GM19328 (cell line): ENCODE data around the gene GRIN1.

Experiments used
- ATAC-seq: cut with Tn5 transposase; IDR thresholded peaks from one replicate; pipeline ENCODE4 v1.9.1; 2021; ENCODE audit warnings: mild to moderate bottlenecking, moderate library complexity; ENCODE audit not compliant: unreplicated experiment

Gene GRIN1

GRCh38 chr9:137189297-137190295, 50.6 kb downstream of the GRIN1 start:
- ATAC-seq: no peak

- ATAC-seq: no peak
Observed at GRCh38 chr9:137190315-137190856, 51.4 kb downstream of the GRIN1 start.

GRCh38 chr9:137191245-137191644, 52.3 kb downstream of the GRIN1 start:
- no peak for ATAC-seq

- no peak for ATAC-seq
Observed at GRCh38 chr9:137191691-137192447, 52.9 kb downstream of the GRIN1 start.

GRCh38 chr9:137192448-137192780, 53.5 kb downstream of the GRIN1 start:
- ATAC-seq: no peak

- ATAC-seq: no peak
Observed at GRCh38 chr9:137192859-137193258, 53.9 kb downstream of the GRIN1 start.

GRCh38 chr9:137193771-137194170, 54.8 kb downstream of the GRIN1 start:
- no peak for ATAC-seq

GRCh38 chr9:137194388-137194787, 55.4 kb downstream of the GRIN1 start:
- no peak for ATAC-seq

- ATAC-seq: no peak
Observed at GRCh38 chr9:137194909-137195308, 56.0 kb downstream of the GRIN1 start.

- no peak for ATAC-seq
Observed at GRCh38 chr9:137195525-137196220, 56.7 kb downstream of the GRIN1 start.

- ATAC-seq: no peak
Observed at GRCh38 chr9:137198051-137198901, 59.3 kb downstream of the GRIN1 start.

GRCh38 chr9:137198902-137199283, 59.9 kb downstream of the GRIN1 start:
- ATAC-seq: no peak

GRCh38 chr9:137199411-137200121, 60.6 kb downstream of the GRIN1 start:
- no peak for ATAC-seq

GRCh38 chr9:137200311-137201204, 61.6 kb downstream of the GRIN1 start, which contains the start of gene TPRN:
TSS of gene TPRN (minus strand) at chr9:137200741. CDS start at chr9:137200711, 30 bp downstream.
- ATAC-seq: peak; percentile 80

- ATAC-seq: peak; percentile 13
Observed at GRCh38 chr9:137201205-137201868, 62.4 kb downstream of the GRIN1 start.

- ATAC-seq: no peak
Observed at GRCh38 chr9:137202966-137203365, 64.0 kb downstream of the GRIN1 start.

- ATAC-seq: no peak
Observed at GRCh38 chr9:137204731-137205125, 65.8 kb downstream of the GRIN1 start.
